Stimulated activated memory B cell treated with anti-CD40 and anti-IgM and Interleukin-4, amounts not matched to agents 10 μg/mL and 1 μg/mL and 100 μg/mL, for 72 hours (primary cell): ENCODE measurements around the gene CD8B.
A peak's percentile ranks its signal among the peaks of the same experiment; 100 is the strongest.
"Not testable (repeated sequence)": the region's sequence is repeated elsewhere in the genome, so short reads cannot be mapped to it uniquely, and the experiment has no call there.

ENCODE experiments used
- ATAC-seq: fragments of 150-1000 bp; cut with Tn5 transposase; 2 replicates; pipeline ENCODE4 v1.10.0; 2021
- H3K27ac Mint-ChIP-seq: one replicate; pipeline ENCODE4 v1.8.0; 2022; ENCODE audit warnings: mild to moderate bottlenecking, mixed read lengths
- H3K27me3 Mint-ChIP-seq: one replicate; pipeline ENCODE4 v1.8.0; 2022; ENCODE audit warnings: mixed read lengths
- H3K36me3 Mint-ChIP-seq: one replicate; pipeline ENCODE4 v1.8.0; 2022; ENCODE audit warnings: mixed read lengths
- H3K4me1 Mint-ChIP-seq: one replicate; pipeline ENCODE4 v1.8.0; 2022; ENCODE audit warnings: mixed read lengths
- H3K4me3 Mint-ChIP-seq: one replicate; pipeline ENCODE4 v1.8.0; 2022; ENCODE audit warnings: mild to moderate bottlenecking, moderate library complexity, mixed read lengths
- H3K9me3 Mint-ChIP-seq: one replicate; pipeline ENCODE4 v1.8.0; 2022; ENCODE audit warnings: mixed read lengths

The CD8B gene

GRCh38 chr2:86861628-86862379, at the start of gene CD8B:
Gene CD8B (minus strand): TSS chr2:86861886. CDS start chr2:86861865, 21 bp downstream.
- H3K27me3 Mint-ChIP-seq: peaks cover 30% of the 10 kb centered on the region
- ATAC-seq: peak; percentile 9
- H3K36me3 Mint-ChIP-seq, H3K4me1 Mint-ChIP-seq, H3K9me3 Mint-ChIP-seq, H3K4me3 Mint-ChIP-seq, H3K27ac Mint-ChIP-seq: not testable (repeated sequence)

- not testable (repeated sequence) for H3K36me3 Mint-ChIP-seq, H3K27me3 Mint-ChIP-seq, H3K27ac Mint-ChIP-seq, H3K4me3 Mint-ChIP-seq, H3K4me1 Mint-ChIP-seq, ATAC-seq, H3K9me3 Mint-ChIP-seq
Observed at GRCh38 chr2:86905868-86906267, 44.2 kb upstream of the CD8B start.

GRCh38 chr2:86900687-86901086, 39.0 kb upstream of the CD8B start:
- not testable (repeated sequence) for H3K4me1 Mint-ChIP-seq, ATAC-seq, H3K9me3 Mint-ChIP-seq, H3K27ac Mint-ChIP-seq, H3K4me3 Mint-ChIP-seq, H3K36me3 Mint-ChIP-seq, H3K27me3 Mint-ChIP-seq

- not testable (repeated sequence) for H3K4me3 Mint-ChIP-seq, H3K36me3 Mint-ChIP-seq, H3K27me3 Mint-ChIP-seq, H3K9me3 Mint-ChIP-seq, H3K4me1 Mint-ChIP-seq, H3K27ac Mint-ChIP-seq
- peak; percentile 66 for ATAC-seq
Observed at GRCh38 chr2:86886026-86886425, 24.3 kb upstream of the CD8B start.

GRCh38 chr2:86882865-86883264, 21.2 kb upstream of the CD8B start:
- not testable (repeated sequence) for H3K27me3 Mint-ChIP-seq, H3K36me3 Mint-ChIP-seq, ATAC-seq, H3K9me3 Mint-ChIP-seq, H3K27ac Mint-ChIP-seq, H3K4me1 Mint-ChIP-seq, H3K4me3 Mint-ChIP-seq

- H3K9me3 Mint-ChIP-seq, H3K4me3 Mint-ChIP-seq, H3K27me3 Mint-ChIP-seq, ATAC-seq, H3K4me1 Mint-ChIP-seq, H3K27ac Mint-ChIP-seq, H3K36me3 Mint-ChIP-seq: not testable (repeated sequence)
Observed at GRCh38 chr2:86882118-86882665, 20.5 kb upstream of the CD8B start.

- not testable (repeated sequence) for ATAC-seq, H3K9me3 Mint-ChIP-seq, H3K27ac Mint-ChIP-seq, H3K4me3 Mint-ChIP-seq, H3K4me1 Mint-ChIP-seq, H3K27me3 Mint-ChIP-seq, H3K36me3 Mint-ChIP-seq
Observed at GRCh38 chr2:86878986-86879385, 17.3 kb upstream of the CD8B start.

- H3K27ac Mint-ChIP-seq, H3K4me3 Mint-ChIP-seq, H3K4me1 Mint-ChIP-seq, H3K27me3 Mint-ChIP-seq, H3K36me3 Mint-ChIP-seq, ATAC-seq, H3K9me3 Mint-ChIP-seq: not testable (repeated sequence)
Observed at GRCh38 chr2:86870941-86871340, 9.3 kb upstream of the CD8B start.

- H3K4me3 Mint-ChIP-seq, H3K4me1 Mint-ChIP-seq, ATAC-seq, H3K36me3 Mint-ChIP-seq, H3K27ac Mint-ChIP-seq, H3K9me3 Mint-ChIP-seq: not testable (repeated sequence)
- H3K27me3 Mint-ChIP-seq: peaks cover 11% of the 10 kb centered on the region
Observed at GRCh38 chr2:86868895-86869468, 7.3 kb upstream of the CD8B start.

- not testable (repeated sequence) for H3K4me3 Mint-ChIP-seq, H3K9me3 Mint-ChIP-seq, H3K36me3 Mint-ChIP-seq, H3K27ac Mint-ChIP-seq, H3K4me1 Mint-ChIP-seq, ATAC-seq
- peaks cover 30% of the 10 kb centered on the region for H3K27me3 Mint-ChIP-seq
Observed at GRCh38 chr2:86862380-86862703, 656 bp upstream of the CD8B start.

GRCh38 chr2:86861175-86861574, 511 bp downstream of the CD8B start:
- H3K4me3 Mint-ChIP-seq, ATAC-seq, H3K27ac Mint-ChIP-seq, H3K9me3 Mint-ChIP-seq, H3K36me3 Mint-ChIP-seq, H3K4me1 Mint-ChIP-seq: not testable (repeated sequence)
- peaks cover 30% of the 10 kb centered on the region for H3K27me3 Mint-ChIP-seq

- not testable (repeated sequence) for ATAC-seq, H3K4me3 Mint-ChIP-seq, H3K4me1 Mint-ChIP-seq, H3K36me3 Mint-ChIP-seq, H3K27ac Mint-ChIP-seq, H3K9me3 Mint-ChIP-seq
- peaks cover 30% of the 10 kb centered on the region for H3K27me3 Mint-ChIP-seq
Observed at GRCh38 chr2:86860573-86860972, 1.1 kb downstream of the CD8B start.

GRCh38 chr2:86857688-86858087, 4.0 kb downstream of the CD8B start:
- not testable (repeated sequence) for H3K4me1 Mint-ChIP-seq, H3K36me3 Mint-ChIP-seq, H3K9me3 Mint-ChIP-seq, H3K27ac Mint-ChIP-seq, ATAC-seq, H3K4me3 Mint-ChIP-seq
- peaks cover 19% of the 10 kb centered on the region for H3K27me3 Mint-ChIP-seq

GRCh38 chr2:86856498-86856897, 5.2 kb downstream of the CD8B start:
- not testable (repeated sequence) for H3K9me3 Mint-ChIP-seq, ATAC-seq, H3K36me3 Mint-ChIP-seq, H3K27ac Mint-ChIP-seq, H3K4me3 Mint-ChIP-seq, H3K4me1 Mint-ChIP-seq
- peaks cover 17% of the 10 kb centered on the region for H3K27me3 Mint-ChIP-seq

GRCh38 chr2:86855981-86856380, 5.7 kb downstream of the CD8B start:
- H3K4me1 Mint-ChIP-seq, H3K9me3 Mint-ChIP-seq, ATAC-seq, H3K27ac Mint-ChIP-seq, H3K4me3 Mint-ChIP-seq, H3K36me3 Mint-ChIP-seq: not testable (repeated sequence)
- peaks cover 12% of the 10 kb centered on the region for H3K27me3 Mint-ChIP-seq

- H3K4me1 Mint-ChIP-seq, H3K9me3 Mint-ChIP-seq, ATAC-seq, H3K36me3 Mint-ChIP-seq, H3K4me3 Mint-ChIP-seq, H3K27ac Mint-ChIP-seq, H3K27me3 Mint-ChIP-seq: not testable (repeated sequence)
Observed at GRCh38 chr2:86851581-86851980, 10.1 kb downstream of the CD8B start.
